Upper lobe of right lung (tissue), 1 donor: ENCODE results near the gene GSK3B. TPM values are rescaled to one million over a fixed set of nuclear protein-coding genes. Genes with fewer than 3 reads are reported as not detected.
A peak's percentile ranks its signal among the peaks of the same experiment; 100 is the strongest.

ENCODE experiments used
- ATAC-seq: fragments of 200-7000 bp; cut with Tn5 transposase; one replicate; pipeline ENCODE4 v1.9.1; 2020; ENCODE audit warnings: mild to moderate bottlenecking, moderate library complexity
- DNase-seq: peaks from one replicate; pipeline ENCODE4 v3.0.0-alpha.2; 2020
- H3K27ac ChIP-seq: fragments of 200-600 bp; one replicate; pipeline ENCODE4 v1.8.0; 2022
- H3K27me3 ChIP-seq: fragments of 200-600 bp; one replicate; pipeline ENCODE4 v1.8.0; 2022; ENCODE audit warnings: mild to moderate bottlenecking
- H3K36me3 ChIP-seq: fragments of 200-600 bp; one replicate; pipeline ENCODE4 v1.8.0; 2022
- H3K4me1 ChIP-seq: fragments of 200-600 bp; one replicate; pipeline ENCODE4 v1.8.0; 2022
- H3K4me3 ChIP-seq: fragments of 200-600 bp; one replicate; pipeline ENCODE4 v1.8.0; 2022; ENCODE audit warnings: mild to moderate bottlenecking
- H3K9me3 ChIP-seq: fragments of 200-600 bp; one replicate; pipeline ENCODE4 v1.8.0; 2022
- intact Hi-C: fragments of 100-400 bp; cut with DNase I; formaldehyde crosslinking; loops from one replicate; pipeline ENCODE4 v1.11.0; 2022
- total RNA-seq: library from RNA; stranded (reverse); fragmentation: NEBNext Ultra II Directional; extraction: Animal tissue kit (Norgen Biotek cat#: 25700); gene quantifications from one replicate; pipeline ENCODE4 v1.2.1, GENCODE V29; 2021
- TF ChIP-seq, protein P1 (sequence below): fragments of 200-600 bp; IDR thresholded peaks from one replicate; pipeline ENCODE4 v1.8.0; 2022; ENCODE audit warnings: antibody characterized with exemption
- donor health status: DM: no; HTN: yes; CAD: no; lungs with severe emphysema.

GSK3B gene
- total RNA-seq, 1 donor from 2014 or later = 55.2 TPM

DNA sequence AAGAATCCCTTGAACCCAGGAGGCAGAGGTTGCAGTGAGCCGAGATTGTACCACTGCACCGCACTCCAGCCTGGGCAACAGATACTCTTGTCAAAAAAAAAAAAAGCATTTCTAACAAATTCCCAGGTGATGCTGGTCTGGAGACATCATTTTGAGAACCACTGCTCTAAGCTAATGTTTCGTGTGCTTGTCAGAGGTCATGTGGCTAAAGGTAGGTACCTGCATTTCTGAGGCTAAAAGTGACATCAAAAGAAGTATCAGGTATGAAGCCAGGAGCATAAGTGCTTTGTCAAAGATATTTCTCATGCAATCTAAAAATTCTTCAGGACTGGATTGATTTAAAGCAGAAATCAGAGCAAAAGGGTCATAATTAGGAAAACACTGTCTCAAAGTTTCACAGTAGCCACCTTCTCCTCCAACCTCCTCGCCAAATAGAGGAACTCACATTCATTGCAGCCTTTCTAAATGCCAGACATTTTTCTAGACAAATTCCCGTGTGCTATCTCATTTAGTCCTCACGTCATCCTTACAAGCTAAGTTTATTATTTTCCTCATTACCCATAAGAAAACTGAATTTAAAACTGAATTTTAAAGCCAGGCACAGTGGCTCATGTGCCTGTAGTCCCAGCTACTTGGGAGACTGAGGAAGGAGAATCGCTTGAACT lies 25.7 kb upstream of the GSK3B start:
- ATAC-seq = no peak
- TF ChIP-seq, protein P1, sequence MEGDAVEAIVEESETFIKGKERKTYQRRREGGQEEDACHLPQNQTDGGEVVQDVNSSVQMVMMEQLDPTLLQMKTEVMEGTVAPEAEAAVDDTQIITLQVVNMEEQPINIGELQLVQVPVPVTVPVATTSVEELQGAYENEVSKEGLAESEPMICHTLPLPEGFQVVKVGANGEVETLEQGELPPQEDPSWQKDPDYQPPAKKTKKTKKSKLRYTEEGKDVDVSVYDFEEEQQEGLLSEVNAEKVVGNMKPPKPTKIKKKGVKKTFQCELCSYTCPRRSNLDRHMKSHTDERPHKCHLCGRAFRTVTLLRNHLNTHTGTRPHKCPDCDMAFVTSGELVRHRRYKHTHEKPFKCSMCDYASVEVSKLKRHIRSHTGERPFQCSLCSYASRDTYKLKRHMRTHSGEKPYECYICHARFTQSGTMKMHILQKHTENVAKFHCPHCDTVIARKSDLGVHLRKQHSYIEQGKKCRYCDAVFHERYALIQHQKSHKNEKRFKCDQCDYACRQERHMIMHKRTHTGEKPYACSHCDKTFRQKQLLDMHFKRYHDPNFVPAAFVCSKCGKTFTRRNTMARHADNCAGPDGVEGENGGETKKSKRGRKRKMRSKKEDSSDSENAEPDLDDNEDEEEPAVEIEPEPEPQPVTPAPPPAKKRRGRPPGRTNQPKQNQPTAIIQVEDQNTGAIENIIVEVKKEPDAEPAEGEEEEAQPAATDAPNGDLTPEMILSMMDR = no peak
- DNase-seq = no peak
- no peaks in the 10 kb centered on the region for H3K9me3 ChIP-seq
- no peaks in the 10 kb centered on the region for H3K27me3 ChIP-seq
- no peak overlapping the region for H3K27ac ChIP-seq
- no peak overlapping the region for H3K4me3 ChIP-seq
- H3K36me3 ChIP-seq = no peaks in the 10 kb centered on the region
- H3K4me1 ChIP-seq = no peaks in the 10 kb centered on the region
- intact Hi-C loops = no loop called here

DNA sequence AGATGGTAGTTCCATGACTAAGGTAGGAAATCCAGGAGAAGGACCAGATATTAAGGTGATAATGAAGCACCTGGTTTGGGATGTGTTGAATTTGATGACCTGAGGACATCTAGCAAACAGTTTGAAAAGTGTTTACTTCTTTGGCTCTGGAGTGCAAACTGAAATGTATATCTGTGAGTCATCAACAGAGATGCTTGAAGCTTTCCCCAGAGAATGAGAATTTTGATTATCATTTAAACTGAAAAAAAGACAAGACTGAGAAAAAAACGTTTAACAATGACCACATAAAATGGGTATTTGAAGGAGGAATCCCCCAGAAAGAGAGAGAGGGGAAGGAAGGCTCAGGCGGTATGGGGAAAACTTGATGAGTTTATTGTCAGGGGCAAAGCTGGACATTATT lies 20.7 kb upstream of the GSK3B start:
- intact Hi-C loops = no loop called here
- Histone ChIP-seq H3K4me3 (no peak overlapping the region), H3K36me3 (no peaks in the 10 kb centered on the region), H3K4me1 (no peaks in the 10 kb centered on the region), H3K27me3 (no peaks in the 10 kb centered on the region), H3K9me3 (no peaks in the 10 kb centered on the region), H3K27ac (no peak overlapping the region)
- ATAC-seq (no peak), DNase-seq (no peak)
- TF ChIP-seq, protein P1 = no peak

DNA sequence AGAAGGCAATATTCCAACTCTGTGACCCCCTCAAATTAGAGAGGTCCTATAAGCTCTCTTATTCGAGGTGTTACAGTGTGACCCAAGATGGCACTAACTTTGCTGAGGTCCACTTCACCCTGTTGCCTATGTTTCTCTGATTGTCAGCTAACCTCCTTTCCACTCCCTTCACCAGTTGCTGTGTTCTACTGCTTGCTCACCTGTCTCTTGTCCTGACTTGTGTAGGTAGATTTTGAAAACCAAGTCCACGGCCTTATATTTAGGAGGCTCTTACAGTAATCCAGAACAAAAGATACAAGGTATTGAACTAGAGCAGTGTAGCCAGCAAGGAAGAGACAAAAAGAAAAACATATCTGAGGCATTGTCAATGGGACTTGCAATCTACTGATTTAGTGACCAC lies 20.1 kb upstream of the GSK3B start:
- H3K9me3 ChIP-seq = no peaks in the 10 kb centered on the region
- TF ChIP-seq, protein P1 = no peak
- no peak overlapping the region for H3K4me3 ChIP-seq
- H3K36me3 ChIP-seq = no peaks in the 10 kb centered on the region
- DNase-seq (no peak), ATAC-seq (no peak)
- H3K27ac ChIP-seq = no peak overlapping the region
- intact Hi-C loops = no loop called here
- H3K27me3 ChIP-seq = no peaks in the 10 kb centered on the region
- no peaks in the 10 kb centered on the region for H3K4me1 ChIP-seq

DNA sequence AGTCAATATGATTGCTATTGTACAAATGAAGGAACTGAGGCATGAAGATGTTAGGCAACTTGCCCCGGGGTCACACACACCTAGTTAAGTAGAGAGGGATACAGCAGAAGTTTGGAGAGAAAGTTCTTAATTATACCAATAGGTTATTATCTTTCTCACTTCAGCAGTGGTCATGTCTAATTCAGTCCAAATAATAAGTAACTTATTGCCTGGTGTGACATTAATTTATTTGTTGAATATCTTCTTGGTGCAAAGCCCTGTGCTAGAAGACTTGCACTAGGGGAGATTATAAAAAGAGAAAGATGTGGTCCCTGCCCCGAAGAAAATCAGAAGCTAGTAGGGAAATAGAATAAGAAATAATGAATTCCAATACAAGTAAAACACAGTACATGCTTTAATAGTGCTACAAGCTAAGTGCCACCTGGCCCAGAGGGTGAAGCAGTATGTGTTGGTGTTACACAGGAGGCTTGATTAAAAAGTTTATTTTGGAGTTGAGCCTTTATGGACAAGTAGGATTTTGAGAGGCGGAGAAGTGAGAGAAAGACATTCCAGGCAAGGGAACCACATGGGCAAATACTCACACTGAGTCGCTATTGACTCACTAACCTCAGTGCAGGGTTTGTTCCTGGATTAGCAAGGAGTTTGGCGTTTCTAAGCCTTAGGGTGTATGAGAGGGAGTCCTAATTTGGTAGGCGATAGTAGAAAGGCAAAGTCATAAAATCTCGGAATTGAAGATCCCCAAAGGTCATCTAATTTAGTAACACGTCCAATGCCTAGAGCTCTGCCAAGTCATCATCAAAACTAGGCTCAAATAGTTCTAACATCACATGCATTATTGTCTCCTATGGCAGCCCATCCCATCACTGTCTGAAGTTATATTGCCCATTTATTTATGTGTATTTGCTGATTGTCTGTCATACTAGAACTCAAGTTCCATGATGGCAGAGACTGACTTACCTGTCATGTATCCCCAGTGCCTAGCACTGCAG lies 19.2 kb upstream of the GSK3B start:
- Histone ChIP-seq H3K27ac (no peak overlapping the region), H3K4me3 (no peak overlapping the region), H3K4me1 (no peaks in the 10 kb centered on the region), H3K27me3 (no peaks in the 10 kb centered on the region), H3K9me3 (no peaks in the 10 kb centered on the region), H3K36me3 (no peaks in the 10 kb centered on the region)
- TF ChIP-seq, protein P1 = no peak
- intact Hi-C loops = no loop called here
- DNase-seq (no peak), ATAC-seq (peak; percentile 95)

DNA sequence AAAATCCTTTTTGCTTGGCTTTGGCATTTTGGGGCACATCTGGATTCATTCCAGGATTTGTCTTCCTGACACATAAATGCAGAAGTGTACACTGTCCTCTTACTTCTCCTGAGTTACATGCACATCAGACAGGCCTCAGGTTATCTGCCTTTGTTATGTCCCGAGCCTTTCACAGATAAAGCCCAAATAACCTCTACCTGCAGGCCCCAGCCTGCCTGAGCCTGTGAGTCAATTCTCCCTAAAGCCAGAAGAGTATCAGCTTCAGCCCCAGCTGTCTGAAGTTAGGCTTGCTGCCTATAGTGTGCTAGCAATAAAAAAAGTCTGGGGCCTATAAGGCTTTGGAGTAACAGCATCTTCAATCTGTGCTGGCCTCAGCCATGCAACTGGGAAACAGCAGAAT lies 17.7 kb upstream of the GSK3B start:
- H3K36me3 ChIP-seq = no peaks in the 10 kb centered on the region
- H3K27ac ChIP-seq = no peak overlapping the region
- DNase-seq = no peak
- no peak overlapping the region for H3K4me3 ChIP-seq
- no peaks in the 10 kb centered on the region for H3K27me3 ChIP-seq
- TF ChIP-seq, protein P1 = no peak
- no peaks in the 10 kb centered on the region for H3K4me1 ChIP-seq
- H3K9me3 ChIP-seq = no peaks in the 10 kb centered on the region
- intact Hi-C loops = no loop called here
- ATAC-seq = no peak
